GM19463 (cell line): Measurements from ENCODE around the gene ZNF541.

ENCODE experiments used
- ATAC-seq: cut with Tn5 transposase; IDR thresholded peaks from one replicate; pipeline ENCODE4 v1.9.1; 2021; ENCODE audit warnings: mild to moderate bottlenecking, moderate library complexity; ENCODE audit not compliant: unreplicated experiment

The ZNF541 gene, protein sequence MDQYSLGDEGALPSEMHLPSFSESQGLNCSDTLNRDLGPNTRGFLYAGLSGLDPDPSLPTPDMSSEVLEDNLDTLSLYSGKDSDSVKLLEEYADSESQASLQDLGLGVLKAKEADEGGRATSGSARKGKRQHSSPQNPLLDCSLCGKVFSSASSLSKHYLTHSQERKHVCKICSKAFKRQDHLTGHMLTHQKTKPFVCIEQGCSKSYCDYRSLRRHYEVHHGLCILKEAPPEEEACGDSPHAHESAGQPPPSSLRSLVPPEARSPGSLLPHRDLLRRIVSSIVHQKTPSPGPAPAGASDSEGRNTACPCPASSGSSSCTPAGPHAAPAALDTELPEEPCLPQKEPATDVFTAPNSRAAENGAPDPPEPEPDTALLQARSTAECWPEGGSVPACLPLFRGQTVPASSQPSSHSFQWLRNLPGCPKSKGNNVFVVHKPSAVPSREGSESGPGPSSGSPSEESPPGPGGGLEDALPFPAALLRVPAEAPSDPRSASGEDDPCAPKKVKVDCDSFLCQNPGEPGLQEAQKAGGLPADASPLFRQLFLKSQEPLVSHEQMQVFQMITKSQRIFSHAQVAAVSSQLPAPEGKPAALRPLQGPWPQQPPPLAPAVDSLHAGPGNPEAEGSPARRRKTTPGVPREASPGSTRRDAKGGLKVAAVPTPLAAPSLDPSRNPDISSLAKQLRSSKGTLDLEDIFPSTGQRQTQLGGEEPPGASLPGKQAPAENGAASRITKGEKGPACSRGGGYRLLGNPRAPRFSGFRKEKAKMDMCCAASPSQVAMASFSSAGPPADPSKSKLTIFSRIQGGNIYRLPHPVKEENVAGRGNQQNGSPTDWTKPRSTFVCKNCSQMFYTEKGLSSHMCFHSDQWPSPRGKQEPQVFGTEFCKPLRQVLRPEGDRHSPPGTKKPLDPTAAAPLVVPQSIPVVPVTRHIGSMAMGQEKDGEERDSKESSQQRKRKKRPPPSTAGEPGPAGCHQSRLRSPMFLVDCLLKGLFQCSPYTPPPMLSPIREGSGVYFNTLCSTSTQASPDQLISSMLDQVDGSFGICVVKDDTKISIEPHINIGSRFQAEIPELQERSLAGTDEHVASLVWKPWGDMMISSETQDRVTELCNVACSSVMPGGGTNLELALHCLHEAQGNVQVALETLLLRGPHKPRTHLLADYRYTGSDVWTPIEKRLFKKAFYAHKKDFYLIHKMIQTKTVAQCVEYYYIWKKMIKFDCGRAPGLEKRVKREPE (N-terminal part only)

GRCh38 chr19:47573071-47574026 lies at the start of gene ZNF541:
Gene ZNF541, minus strand, starts transcription at chr19:47573148. Its CDS starts 17,292 bp downstream, at chr19:47555856.
- ATAC-seq: no peak

GRCh38 chr19:47619763-47620162 lies 46.8 kb upstream of the ZNF541 start:
- ATAC-seq: no peak

GRCh38 chr19:47618771-47619170 lies 45.8 kb upstream of the ZNF541 start:
- ATAC-seq: no peak

DNA sequence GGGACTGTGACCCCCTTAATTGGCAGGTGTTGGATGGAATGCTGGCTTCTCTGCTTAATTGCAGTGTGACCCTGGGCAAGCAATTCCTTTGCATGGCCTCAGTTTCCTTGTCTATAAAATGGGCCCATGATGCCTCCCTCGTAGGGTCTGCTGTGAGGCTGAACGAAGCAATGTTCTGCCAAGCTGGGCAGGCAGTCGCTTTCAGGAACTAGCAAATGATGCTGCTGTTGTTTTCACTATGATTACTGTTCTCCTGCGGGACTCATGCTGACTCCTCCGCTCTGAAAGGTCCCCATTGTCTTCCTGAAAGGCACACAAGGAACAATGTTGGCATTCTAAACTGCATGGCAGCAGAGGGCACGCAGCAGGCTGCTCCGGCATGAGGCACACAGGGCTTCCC lies 42.8 kb upstream of the ZNF541 start:
- no peak for ATAC-seq

DNA sequence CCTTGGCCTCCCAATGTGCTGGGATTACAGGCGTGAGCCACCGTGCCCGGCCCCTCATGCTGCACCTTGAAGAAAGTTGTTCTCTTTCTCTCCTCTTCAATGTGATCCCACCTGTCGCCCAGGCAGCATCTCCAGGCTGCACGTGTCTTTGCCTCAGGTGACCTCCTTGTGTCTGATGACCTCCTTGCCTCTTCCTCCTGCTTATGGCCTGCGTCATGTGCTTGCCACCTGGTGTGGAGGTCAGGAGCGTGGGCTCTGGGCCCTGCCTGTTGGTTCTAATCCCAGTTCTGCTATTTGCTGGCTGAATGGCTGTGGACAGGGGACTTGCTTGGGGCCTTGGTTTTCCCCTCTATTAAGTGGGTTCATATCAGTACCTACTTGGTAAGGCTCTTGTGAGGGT lies 42.3 kb upstream of the ZNF541 start:
- ATAC-seq: no peak

- ATAC-seq: no peak
Measured at GRCh38 chr19:47614559-47614958, 41.6 kb upstream of the ZNF541 start.

DNA sequence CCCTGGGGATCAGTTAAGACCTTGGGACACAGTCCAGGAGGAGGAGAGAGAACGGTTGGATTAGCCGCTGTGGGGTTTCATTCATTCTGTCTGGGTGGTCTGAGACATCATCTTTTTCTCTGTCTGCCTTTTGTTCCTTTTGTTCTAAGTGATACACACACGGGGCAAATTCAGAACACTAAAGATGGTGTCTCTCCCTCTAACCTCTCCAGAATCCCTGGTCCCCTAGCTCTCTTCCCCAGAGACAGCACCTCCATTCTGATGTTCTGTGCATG lies 41.0 kb upstream of the ZNF541 start:
- no peak for ATAC-seq

DNA sequence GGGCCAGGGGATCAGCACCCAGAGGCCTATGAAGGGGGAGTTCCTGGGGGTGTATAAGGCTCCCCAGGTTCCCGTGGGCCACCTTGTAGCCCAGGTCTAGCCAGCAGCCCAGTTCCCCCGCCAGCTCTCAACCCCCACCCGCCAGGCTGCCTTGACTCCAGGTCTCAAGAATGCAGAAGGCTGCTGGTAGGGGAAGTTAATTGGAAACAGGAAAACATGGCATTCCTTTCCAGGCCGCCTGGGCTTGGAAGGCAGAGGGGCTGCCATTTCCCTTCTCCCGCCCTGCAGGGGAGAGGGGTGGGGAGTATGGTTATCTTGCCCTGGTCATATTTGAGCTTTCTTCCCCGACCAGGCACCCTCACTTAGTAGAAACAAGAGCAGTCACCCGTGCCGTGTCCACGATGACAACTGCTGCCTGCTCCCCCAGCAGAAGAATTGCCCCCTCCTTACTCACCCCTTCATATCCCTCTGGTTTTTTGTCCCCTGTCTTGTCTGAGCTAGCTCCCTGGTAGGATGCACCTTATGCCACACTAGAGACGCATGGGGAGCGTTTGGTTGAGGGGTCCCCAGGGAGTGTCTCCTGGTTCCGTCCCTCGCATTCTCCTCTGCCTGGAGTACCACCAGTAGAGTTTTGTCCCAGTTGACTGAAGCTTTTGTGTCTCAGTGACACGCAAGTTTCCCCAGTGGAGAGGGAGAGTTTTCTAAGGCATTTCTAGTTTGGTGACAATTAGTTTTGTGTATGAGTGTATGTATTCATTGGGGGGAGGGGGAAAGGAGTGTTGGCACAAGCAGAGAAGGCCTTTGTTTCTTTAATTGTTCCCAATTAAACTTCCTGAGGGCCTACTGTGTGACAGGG lies 40.4 kb upstream of the ZNF541 start:
- no peak for ATAC-seq

DNA sequence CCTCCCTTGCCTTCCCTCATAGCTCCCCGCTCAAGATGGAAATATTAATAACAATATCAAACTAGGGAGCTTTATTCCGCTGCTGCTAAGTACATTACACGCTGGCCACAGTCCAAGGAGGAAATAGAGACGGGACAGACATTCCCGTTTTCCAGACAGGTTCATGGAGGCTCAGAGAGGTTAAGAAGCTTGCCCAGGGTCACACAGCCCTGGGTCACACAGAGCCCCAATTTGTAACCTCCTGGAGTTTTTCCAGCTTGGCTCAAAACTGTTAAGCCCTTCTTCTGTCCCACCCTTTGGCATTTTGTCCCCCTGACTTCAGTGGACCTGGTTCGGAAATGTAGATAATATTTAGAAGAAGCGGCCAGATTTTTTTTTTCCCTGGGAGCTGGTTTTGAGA lies 38.0 kb upstream of the ZNF541 start:
- no peak for ATAC-seq

DNA sequence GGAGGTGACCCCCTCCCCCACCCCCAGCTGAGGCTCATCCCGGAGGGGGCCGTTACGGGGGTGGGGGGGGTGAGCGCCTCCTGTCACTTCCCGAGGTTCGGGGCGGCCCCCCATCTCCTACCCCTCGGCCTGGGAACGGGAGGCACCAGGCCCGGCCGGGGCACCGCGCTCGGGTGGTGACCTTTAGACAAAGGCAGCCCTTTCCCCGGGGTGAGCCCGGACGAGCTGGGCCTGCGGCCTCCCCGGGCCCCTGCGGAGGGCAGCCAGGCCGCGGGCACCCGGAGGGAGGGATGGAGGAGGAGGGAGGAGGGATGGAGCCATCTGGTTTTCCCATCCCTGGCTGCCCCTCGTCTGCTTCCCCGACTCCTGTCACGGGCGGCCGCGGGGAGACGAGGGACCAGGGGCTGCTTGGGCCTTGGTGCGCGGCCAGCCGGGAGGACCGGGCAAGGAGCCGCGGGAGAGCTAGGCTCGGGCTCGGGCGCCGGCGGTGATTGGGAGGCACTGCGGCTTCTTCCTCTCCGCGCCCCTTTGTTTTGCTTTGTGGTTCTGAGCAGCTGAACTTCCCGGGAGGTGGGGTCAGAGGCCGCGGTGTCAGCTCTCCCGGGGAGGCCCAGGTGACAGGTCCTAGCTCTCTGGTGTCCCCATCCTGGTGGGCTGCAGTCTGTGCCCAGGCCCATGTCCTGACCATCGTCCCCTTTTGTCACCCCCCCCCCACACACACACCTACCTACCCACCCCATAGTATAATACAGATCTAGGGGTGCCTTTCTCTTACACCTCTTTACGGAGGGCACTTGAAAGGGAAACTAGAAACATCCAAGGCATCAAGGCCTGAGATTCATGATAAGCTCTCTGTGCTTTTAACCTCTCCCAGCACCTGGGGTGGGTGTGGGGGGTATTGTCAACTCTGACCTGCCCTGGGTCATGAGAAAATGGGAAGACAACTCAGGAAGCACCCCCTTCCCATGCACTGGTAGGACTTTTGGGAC lies 37.3 kb upstream of the ZNF541 start:
- no peak for ATAC-seq

GRCh38 chr19:47608969-47609905 lies 36.3 kb upstream of the ZNF541 start, which contains the start of gene BICRA:
Gene BICRA, plus strand, starts transcription at chr19:47609134. Its CDS starts 64,441 bp downstream, at chr19:47673575.
- ATAC-seq: peak; percentile 47

DNA sequence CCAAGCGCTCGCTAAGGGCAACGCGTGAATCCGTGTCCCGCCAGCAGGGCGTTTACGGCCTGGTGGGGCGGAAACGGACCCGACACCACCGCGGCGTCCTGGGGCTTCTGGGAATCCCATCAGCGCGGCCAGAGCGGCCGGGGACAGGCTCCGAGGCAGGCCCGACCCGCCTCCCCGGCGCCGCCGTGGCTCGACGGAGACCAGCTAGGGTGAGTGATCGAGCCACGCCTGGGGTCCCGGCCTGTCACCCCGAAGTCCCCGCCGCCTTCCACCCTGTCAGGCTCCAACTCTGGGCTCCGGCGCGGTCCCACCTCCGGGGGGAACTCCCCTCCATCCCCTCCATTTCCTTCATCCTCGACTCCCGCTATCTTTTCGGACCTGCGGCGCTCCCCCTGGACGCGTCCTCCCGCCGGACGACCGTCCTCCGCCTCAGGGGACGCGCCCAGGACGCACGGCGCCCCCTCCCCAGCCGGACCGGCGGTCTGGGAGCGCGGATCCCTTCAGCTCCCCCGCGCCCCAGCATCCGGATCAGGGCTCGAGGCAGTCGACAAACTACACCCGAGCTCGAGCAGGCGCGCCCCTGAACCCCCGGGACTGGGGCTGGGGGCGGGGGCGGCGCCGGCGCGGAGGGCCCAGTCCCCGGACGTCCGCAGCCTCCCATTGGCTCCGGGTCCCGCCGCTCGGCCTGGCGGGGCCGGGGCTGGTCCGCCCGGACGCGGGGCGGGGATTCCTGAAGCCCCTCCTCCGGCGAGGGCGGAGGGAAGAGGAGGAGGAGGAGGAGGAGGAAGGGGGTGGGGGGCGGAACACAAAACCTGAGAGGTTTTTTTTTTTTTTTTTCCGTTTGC lies 35.3 kb upstream of the ZNF541 start:
- peak; percentile 84 for ATAC-seq

DNA sequence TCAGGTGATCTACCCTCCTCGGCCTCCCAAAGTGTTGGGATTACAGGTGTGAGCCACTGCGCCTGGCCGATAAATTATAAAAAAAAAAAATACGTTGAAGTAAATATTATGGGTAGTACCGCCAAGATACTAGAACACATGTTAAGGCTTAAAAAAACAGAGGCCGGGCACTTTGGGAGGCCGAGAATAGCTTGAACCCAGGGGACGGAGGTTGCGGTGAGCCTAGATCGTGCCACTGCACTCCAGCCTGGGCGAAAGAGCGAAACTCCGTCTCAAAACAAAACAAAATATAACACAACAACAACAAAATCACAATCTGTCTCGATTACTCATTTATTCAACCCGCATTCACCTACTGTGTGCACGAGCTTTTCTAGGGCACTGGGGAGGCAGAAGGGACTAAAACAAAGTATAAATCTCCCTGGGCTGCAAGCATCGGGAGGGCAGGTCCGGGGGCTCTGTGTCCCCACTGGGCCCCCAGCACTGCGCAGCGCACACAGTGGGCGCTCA lies 34.7 kb upstream of the ZNF541 start:
- ATAC-seq: no peak

GRCh38 chr19:47603706-47604565 lies 31.0 kb upstream of the ZNF541 start:
- no peak for ATAC-seq
